ENCODE data around the gene AOPEP.

The AOPEP gene

DNA sequence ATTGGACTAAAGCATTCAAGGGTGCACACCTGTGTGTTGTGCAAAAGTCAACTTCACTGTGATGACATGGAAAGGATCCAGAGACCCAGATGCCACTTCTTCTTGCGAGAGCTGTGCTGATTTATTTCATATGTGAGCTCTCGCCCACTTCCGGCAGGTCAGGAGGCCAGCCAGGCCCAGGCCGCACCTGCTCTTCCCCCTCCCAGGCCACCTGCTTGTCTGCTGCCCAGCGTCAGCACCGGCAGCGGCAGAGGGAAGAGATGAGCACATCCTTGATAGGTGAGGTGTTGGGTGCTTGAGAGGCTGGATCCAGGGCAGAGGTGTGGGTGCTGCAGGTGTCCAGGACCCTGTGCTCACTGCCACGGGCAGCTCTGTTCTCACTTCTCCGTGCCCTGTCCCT is 348.1 kb downstream of the AOPEP start:
- no peak for DNase-seq

GRCh38 chr9:95075700-95076099 is 349.2 kb downstream of the AOPEP start:
- no peak for DNase-seq

- DNase-seq: no peak
These were observed 350.2 kb downstream of the AOPEP start for GRCh38 chr9:95076696-95077052.

DNA sequence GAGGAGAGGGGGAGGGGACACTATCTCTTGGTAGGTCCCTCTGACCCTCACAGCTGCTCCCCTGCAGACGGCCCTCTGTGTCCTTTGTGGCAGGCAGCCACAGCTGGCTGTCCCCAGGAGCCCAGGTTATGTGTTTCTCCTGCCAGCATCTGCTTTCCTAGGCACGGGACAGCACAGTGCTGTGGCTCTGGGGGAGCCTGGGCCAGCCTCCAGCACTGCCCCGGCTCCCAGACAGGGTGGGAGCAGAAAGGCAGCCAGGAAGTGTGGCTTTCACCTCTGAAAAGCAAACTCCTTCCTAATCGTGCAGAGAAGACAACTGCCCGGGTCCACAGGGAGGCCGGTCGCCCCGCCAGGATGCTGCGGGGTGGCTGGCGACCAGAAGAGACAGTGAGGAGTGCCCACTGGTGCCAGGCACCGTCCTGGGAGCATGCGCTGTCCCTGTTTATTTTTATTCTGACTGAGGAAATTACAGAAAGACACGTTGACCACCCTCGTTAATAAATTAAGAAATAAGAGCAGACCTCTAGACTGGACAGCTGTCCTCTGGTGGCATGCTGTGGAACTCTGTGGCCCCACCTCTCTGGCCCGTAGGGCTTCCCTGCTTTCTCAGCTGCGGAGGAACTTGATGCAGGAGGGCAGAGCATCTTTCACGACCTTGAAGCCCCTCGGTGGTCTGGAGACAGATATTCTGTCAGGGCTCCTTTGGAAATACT is 350.7 kb downstream of the AOPEP start:
- no peak for DNase-seq

DNA sequence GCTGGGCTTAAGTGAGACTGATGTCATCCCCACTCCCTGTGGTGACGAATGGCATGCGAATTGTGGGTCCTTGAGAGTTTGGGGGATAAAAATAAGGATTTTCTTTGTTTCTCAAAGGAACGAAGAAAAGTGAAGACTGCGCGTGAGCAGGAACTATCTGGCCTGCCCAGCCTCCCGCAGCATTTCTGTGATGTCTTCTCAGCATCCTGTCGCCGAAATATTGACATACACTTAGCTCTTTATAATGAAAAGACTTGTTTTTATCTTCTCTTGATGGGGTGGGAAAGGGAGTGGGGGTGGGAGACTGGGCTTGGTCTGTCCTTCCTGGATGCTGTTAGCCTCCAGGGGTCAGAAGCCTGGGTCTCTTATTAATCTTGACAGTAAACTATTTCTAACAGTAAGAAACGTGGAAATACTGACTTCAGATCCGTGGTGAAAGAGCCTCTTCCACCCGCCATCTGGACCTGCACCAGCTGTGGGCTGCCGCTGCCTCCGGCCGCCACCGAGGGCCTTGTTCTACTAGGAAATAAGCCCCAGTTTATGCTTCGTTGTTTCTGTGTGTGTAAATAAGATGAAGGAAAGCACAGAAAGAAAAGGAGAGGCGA is 351.4 kb downstream of the AOPEP start:
- no peak for DNase-seq

- DNase-seq: no peak
These were observed 352.0 kb downstream of the AOPEP start for GRCh38 chr9:95078511-95078910.

- no peak for DNase-seq
These were observed 352.4 kb downstream of the AOPEP start for GRCh38 chr9:95078939-95079338.

- no peak for DNase-seq
These were observed 353.0 kb downstream of the AOPEP start for GRCh38 chr9:95079461-95079860.

DNA sequence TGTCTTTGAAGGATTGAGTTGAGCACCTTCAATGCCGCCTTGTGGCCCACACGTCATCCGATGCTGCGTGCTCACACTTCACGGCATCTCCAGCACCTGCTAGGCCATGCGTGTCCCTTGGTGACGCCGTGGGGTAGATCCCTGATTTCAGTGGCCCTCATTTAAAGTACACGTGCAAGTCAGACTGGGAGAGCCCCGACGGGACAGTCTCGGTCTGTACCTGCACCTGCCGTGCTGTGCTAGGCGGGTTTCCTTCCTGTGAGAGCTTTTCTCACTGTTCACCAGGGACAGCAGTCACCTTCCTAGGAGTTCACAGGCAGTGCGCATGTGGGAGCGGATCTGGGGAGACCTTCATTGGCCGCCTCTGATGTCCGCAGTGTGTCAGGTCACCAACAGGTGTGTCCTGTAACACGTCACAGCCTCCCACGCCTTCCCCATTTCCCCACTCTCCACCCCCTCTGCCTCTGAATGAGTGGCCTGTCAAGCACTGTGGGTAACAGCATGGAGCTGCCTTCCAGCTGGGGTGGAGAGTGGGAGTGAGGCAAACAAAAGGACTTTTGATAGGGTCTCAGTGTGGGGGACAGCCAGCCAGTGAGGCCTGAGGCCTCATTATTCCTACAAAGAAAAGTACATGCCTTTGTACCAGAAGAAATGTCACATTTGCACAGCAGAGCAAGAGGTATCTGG is 354.6 kb downstream of the AOPEP start:
- DNase-seq: no peak

- DNase-seq: no peak
These were observed 355.5 kb downstream of the AOPEP start for GRCh38 chr9:95081998-95082397.

GRCh38 chr9:95082401-95083084 is 356.0 kb downstream of the AOPEP start:
- DNase-seq: no peak

DNA sequence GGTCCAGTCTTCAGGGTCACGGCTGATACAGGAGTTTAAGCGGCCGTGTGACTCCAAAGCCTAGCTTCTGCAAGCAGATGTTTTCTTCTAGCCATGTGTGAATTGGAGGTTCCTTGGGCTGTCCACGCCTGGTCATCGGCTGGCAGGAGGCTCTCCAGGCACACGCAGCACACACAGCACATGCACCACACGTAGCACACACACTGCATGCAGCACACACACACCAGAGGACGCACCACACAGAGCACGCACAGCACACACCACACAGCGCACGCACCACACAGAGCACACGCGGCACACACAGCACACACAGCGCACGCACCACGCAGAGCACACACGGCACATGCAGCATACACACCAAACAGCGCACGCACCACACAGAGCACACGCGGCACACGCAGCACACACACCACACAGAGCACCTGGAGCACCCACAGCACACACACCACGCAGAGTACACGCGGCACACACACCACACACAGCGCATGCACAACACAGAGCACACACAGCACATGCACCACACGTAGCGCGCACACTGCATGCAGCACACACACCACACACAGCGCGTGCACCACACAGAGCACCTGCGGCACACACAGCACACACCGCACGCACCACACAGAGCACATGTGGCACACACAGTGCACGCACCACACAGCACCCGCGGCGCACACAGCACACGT is 356.7 kb downstream of the AOPEP start:
- no peak for DNase-seq

DNA sequence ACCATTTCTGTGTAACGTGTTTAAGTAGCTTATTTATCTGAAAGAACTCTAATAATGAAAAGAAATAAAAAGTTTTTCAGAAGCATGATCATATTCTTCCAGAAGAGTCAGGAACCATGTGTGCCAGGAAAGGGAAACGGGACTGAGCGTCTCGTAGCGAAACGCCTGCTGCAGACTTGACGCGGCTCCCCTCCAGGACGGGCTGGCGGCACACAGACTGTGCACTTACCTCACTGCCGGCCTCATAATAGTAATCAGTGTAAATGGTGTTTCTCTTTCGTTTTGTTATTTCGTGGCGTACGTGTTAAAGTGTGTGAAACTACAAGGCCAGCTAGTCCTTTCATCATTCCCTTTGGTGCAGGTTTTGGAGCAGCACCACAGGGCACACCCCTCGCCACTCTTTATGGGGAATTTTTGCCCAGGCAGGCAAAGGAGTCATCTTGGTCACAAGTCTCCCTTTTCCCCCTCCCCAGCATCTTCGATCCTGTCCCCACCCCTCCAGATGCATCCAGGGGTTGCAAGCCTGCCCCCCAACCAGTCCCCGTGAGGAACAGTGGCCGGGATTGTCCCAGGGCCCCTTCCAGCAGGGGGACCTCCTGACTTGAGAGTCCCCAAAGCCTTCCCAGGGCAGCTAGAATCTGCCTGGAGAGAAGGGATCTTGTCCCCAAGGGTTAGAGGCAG is 357.9 kb downstream of the AOPEP start:
- DNase-seq: no peak

DNA sequence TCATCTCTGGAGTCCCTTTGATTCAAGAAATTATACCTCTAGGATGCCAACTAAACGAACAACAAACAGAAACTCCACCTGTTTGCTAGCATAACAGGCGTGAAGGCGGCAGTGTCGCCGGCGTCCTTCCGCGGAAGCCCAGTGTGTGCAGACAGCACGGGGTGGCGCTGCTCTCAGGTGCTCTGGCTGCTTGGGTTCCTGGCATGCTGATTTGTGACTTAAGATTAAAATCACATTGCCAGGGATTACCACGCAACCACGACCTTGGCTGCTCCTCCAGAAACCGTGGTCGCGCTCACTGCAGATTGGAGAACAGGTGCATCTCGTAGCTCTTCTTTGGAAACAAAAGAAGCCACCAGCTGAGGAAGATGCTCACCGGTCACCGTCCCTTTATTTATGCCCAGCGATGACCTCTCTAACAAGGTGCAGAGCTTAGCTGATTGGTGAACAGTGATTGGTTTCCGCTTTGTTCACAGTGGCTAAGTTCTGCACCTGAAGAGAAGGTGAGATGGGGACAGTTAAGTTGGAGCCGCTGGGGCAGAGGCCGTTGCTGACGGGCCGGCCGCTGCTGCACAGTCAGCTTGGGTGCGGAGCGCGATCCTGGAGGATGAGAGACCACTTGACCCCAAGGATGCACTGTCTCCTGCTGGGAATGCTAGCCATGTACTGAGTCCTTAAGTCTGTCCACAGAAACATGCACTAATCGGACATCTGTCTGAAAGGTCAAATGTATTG is 358.7 kb downstream of the AOPEP start:
- DNase-seq: no peak

DNA sequence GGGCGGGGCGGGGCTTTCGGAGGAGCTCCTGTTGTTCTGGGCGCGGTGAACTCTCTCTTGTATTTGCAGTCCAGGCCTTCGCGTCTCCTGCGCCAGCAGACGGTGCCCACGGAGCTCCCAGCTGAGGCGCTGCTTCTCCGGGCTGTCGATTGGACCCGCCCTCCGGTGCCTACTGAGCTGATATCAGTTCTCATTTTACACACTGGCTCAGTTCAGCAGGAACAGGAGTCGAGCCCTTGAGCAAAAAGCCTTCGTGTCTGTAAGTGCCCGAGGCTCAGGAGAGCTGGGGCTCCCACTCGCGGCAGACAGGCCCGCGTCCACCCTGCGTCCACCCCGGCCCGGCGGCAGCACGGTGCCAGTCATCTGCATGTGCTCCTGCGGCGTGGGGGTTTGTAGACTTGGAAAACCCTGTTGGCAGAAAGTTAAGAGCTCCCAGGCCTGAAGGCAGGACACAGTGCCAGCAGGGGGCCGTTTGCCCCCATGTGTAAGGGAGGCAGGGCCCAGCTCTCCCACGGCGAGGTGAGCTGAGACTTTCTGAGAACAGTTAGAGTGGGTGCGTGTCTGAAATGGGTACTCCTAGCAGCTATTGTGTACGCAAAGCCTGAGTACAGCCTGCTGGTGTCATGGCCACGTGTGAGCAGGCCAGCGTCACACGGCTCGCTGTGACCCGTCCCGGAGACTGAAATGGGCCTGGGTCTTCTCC is 359.5 kb downstream of the AOPEP start:
- DNase-seq: no peak

DNA sequence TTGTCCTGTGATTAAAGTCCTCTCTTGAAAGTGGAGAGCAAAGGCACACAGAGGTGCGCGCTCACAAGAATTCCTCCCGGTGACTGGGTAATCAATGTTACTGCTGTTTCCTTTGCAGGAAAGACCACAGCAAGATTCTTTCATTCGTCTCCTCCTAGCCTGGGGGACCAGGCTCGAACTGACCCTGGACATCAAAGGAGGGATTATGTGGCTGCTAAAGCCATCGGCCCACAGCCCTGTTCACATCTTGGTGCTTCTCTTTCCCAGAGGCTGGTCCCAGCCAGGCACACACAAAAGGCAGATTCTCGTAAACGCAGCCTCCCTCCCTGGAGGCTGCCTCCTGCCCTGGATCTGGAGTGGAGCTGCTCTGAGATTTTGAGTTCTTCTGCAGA is 360.1 kb downstream of the AOPEP start:
- no peak for DNase-seq

- no peak for DNase-seq
These were observed 361.3 kb downstream of the AOPEP start for GRCh38 chr9:95087659-95088242.

GRCh38 chr9:95088421-95089161 is 362.1 kb downstream of the AOPEP start:
- DNase-seq: no peak

- DNase-seq: no peak
These were observed 362.9 kb downstream of the AOPEP start for GRCh38 chr9:95089257-95090022.

Measured in stimulated activated CD4-positive, alpha-beta T cell treated with anti-CD3 and anti-CD28 coated beads, Interleukin-4, amount 100 ng/mL, for 24 hours (primary cell).